B cell (primary cell): ENCODE measurements around the gene ACAD10.

Experiments
- CTCF ChIP-seq: fragments of 200-600 bp; IDR thresholded peaks from one replicate; pipeline ENCODE4 v1.8.0; 2022; ENCODE audit warnings: antibody characterized with exemption, mild to moderate bottlenecking
- EZH2 ChIP-seq: IDR thresholded peaks from 2 replicates; pipeline ENCODE4 v1.6.1; 2012; ENCODE audit warnings: borderline replicate concordance, low read depth, mild to moderate bottlenecking, moderate library complexity, low read length; ENCODE audit not compliant: insufficient read depth, poor library complexity, severe bottlenecking

- TF ChIP-seq CTCF (no peak), EZH2 (no peak)
These were observed 112.3 kb downstream of the ACAD10 start for GRCh38 chr12:111798182-111798581.
